Upper lobe of left lung (tissue), 6 donors: Measurements from ENCODE around the gene SERPINA5. TPM values are rescaled to one million over a fixed set of nuclear protein-coding genes. Genes with fewer than 3 reads are reported as not detected.
"Not testable (repeated sequence)": the region's sequence is repeated elsewhere in the genome, so short reads cannot be mapped to it uniquely, and the experiment has no call there.

Experiments used
- ATAC-seq, 2 donors: fragments of 200-7000 bp; cut with Tn5 transposase; one replicate each; pipeline ENCODE4 v1.9.1; 2022; ENCODE audit warnings: mild to moderate bottlenecking in 2 of 2, moderate library complexity in 2 of 2; ENCODE audit not compliant: low FRiP score in 2 of 2
- DNase-seq, 2 donors: peaks; one replicate each; pipeline ENCODE4 v3.0.0-alpha.2; 2019 to 2020
- H3K27ac ChIP-seq, 4 donors: fragments of 200-600 bp; sonication (generic); one replicate each; pipeline ENCODE4 v1.5.1; 2016 to 2019
- H3K27me3 ChIP-seq, 4 donors: fragments of 200-600 bp; sonication (generic); one replicate each; pipeline ENCODE4 v1.5.1; 2017 to 2019
- H3K36me3 ChIP-seq, 4 donors: fragments of 200-600 bp; sonication (generic); one replicate each; pipeline ENCODE4 v1.5.1; 2016 to 2019
- H3K4me1 ChIP-seq, 4 donors: fragments of 200-600 bp; sonication (generic); one replicate each; pipeline ENCODE4 v1.5.1; 2018 to 2019
- H3K4me3 ChIP-seq, 4 donors: fragments of 200-600 bp; sonication (generic); one replicate each; pipeline ENCODE4 v1.5.1; 2017 to 2019; ENCODE audit warnings: mild to moderate bottlenecking in 2 of 4, moderate library complexity in 1 of 4
- H3K9me3 ChIP-seq, 4 donors: fragments of 200-600 bp; sonication (generic); one replicate each; pipeline ENCODE4 v1.5.1; 2018 to 2019
- CTCF ChIP-seq, 6 experiments: fragments of 450-650 bp in 4 of 6; fragments of 200-600 bp in 2 of 6; sonication (generic) in 2 of 6; IDR thresholded peaks; one replicate each; pipeline ENCODE4 v1.5.1; 2016 to 2019; ENCODE audit warnings: antibody characterized with exemption in 6 of 6
- EP300 ChIP-seq, 4 donors: sonication (generic); formaldehyde crosslinking; IDR thresholded peaks; one replicate each; pipeline ENCODE4 v1.5.1; 2017; ENCODE audit warnings: antibody characterized with exemption in 4 of 4, control low read depth in 2 of 4
- POLR2A ChIP-seq, 4 donors: fragments of 450-650 bp; IDR thresholded peaks; one replicate each; pipeline ENCODE4 v1.5.1; 2016 to 2017; ENCODE audit warnings: antibody characterized with exemption in 4 of 4, mild to moderate bottlenecking in 2 of 4
- POLR2AphosphoS5 ChIP-seq, 2 donors: sonication (generic); formaldehyde crosslinking; IDR thresholded peaks; one replicate each; pipeline ENCODE4 v1.5.1; 2017; ENCODE audit warnings: antibody characterized with exemption in 2 of 2
- WGBS, 2 donors: methylation state at CpG; one replicate each; pipeline ENCODE4 v1.1.5; 2017 to 2018; 5-methylcytosine and 5-hydroxymethylcytosine counted together
- total RNA-seq, 6 donors: library from RNA; depleted of rRNA in 4 of 6; stranded (reverse); fragments of >200 nt in 4 of 6; gene quantifications; one replicate each; pipeline versions ENCODE4 v1.1.0 to v1.2.1, GENCODE V29; 2016 to 2021
- donor health status: DM: no; HTN: no; CAD: no; lungs with moderate emphysema.
- donor health status: DM: no; HTN: yes; CAD: no; lungs with severe emphysema.

SERPINA5 gene
- total RNA-seq, 6 donors from 2014 or later = 1.2 to 2.5 (median 1.5) TPM; not detected in 3

- TF ChIP-seq POLR2A (IDR thresholded peaks at IDR 0.05) = no peak
- ATAC-seq (no peak), DNase-seq (peak in 1 of 2 donors; percentile 6)
- no peaks in the 10 kb centered on the region for H3K27me3 ChIP-seq
- no peak overlapping the region for H3K4me3 ChIP-seq
- H3K27ac ChIP-seq = peak overlapping the region in 1 of 4 donors; percentile 64
- no peaks in the 10 kb centered on the region for H3K9me3 ChIP-seq
- no peaks in the 10 kb centered on the region for H3K36me3 ChIP-seq
- WGBS, 2 donors = 62 to 69% methylated on average over 6 of the region's 6 CpGs
- H3K4me1 ChIP-seq = no peaks in the 10 kb centered on the region
Measured at GRCh38 chr14:94571950-94572349, 9.3 kb upstream of the SERPINA5 start.

- DNase-seq (no peak), ATAC-seq (no peak)
- Histone ChIP-seq H3K4me1 (no peaks in the 10 kb centered on the region), H3K27me3 (no peaks in the 10 kb centered on the region), H3K9me3 (no peaks in the 10 kb centered on the region), H3K4me3 (no peak overlapping the region), H3K27ac (no peak overlapping the region), H3K36me3 (no peaks in the 10 kb centered on the region)
- WGBS, 2 donors = 68 to 84% methylated on average over 7 of the region's 7 CpGs
- TF ChIP-seq POLR2AphosphoS5 (IDR thresholded peaks at IDR 0.05) = no peak
Measured at GRCh38 chr14:94572637-94573303, 8.5 kb upstream of the SERPINA5 start.

- DNase-seq (no peak), ATAC-seq (no peak)
- Histone ChIP-seq H3K27ac (no peak overlapping the region), H3K4me3 (no peak overlapping the region), H3K27me3 (no peaks in the 10 kb centered on the region), H3K36me3 (no peaks in the 10 kb centered on the region), H3K4me1 (no peaks in the 10 kb centered on the region), H3K9me3 (no peaks in the 10 kb centered on the region)
- 81 to 88% methylated on average over 6 of the region's 6 CpGs for WGBS, 2 donors
- TF ChIP-seq POLR2AphosphoS5 (IDR thresholded peaks at IDR 0.05) = no peak
- TF ChIP-seq POLR2A (IDR thresholded peaks at IDR 0.05) = no peak
- no peak for TF ChIP-seq CTCF (IDR thresholded peaks at IDR 0.05)
- TF ChIP-seq EP300 (IDR thresholded peaks at IDR 0.05) = no peak
Measured at GRCh38 chr14:94573475-94574277, 7.5 kb upstream of the SERPINA5 start.

- H3K9me3 ChIP-seq = no peaks in the 10 kb centered on the region
- H3K4me3 ChIP-seq = no peak overlapping the region
- DNase-seq (no peak), ATAC-seq (no peak)
- TF ChIP-seq CTCF (IDR thresholded peaks at IDR 0.05) (no peak), POLR2A (IDR thresholded peaks at IDR 0.05) (no peak), EP300 (IDR thresholded peaks at IDR 0.05) (no peak), POLR2AphosphoS5 (IDR thresholded peaks at IDR 0.05) (no peak)
- H3K36me3 ChIP-seq = no peaks in the 10 kb centered on the region
- no peaks in the 10 kb centered on the region for H3K4me1 ChIP-seq
- WGBS, 2 donors = 70 to 94% methylated on average over 2 to 3 of the region's 3 CpGs
- H3K27me3 ChIP-seq = no peaks in the 10 kb centered on the region
- no peak overlapping the region for H3K27ac ChIP-seq
Measured at GRCh38 chr14:94574336-94574735, 6.9 kb upstream of the SERPINA5 start.

- no peak for DNase-seq
- 52 to 80% methylated on average over 3 to 5 of the region's 5 CpGs for WGBS, 2 donors
- no peak for TF ChIP-seq EP300 (IDR thresholded peaks at IDR 0.05)
- TF ChIP-seq CTCF (IDR thresholded peaks at IDR 0.05) = no peak
- TF ChIP-seq POLR2AphosphoS5 (IDR thresholded peaks at IDR 0.05) = no peak
- no peak for TF ChIP-seq POLR2A (IDR thresholded peaks at IDR 0.05)
- Histone ChIP-seq H3K4me1 (peaks cover 0 to 2% (median 1%) of the 10 kb centered on the region in 4 donors), H3K27ac (no peak overlapping the region), H3K27me3 (no peaks in the 10 kb centered on the region), H3K9me3 (no peaks in the 10 kb centered on the region), H3K36me3 (no peaks in the 10 kb centered on the region), H3K4me3 (no peak overlapping the region)
- ATAC-seq = no peak
Measured at GRCh38 chr14:94575730-94576585, 5.3 kb upstream of the SERPINA5 start.

GRCh38 chr14:94577472-94577871 lies 3.8 kb upstream of the SERPINA5 start:
- H3K4me3 ChIP-seq, H3K36me3 ChIP-seq: not testable (repeated sequence)

More at GRCh38 chr14:94577472-94577871, 3.8 kb upstream of the SERPINA5 start:
- ATAC-seq, H3K9me3 ChIP-seq, H3K4me1 ChIP-seq, DNase-seq, H3K27me3 ChIP-seq, H3K27ac ChIP-seq: not testable (repeated sequence)
